SH-SY5Y (cell line): ENCODE data around the gene CYFIP2.

Source experiments
- GATA2 ChIP-seq: IDR thresholded peaks from 2 replicates; pipeline ENCODE4 v1.6.1; 2011; ENCODE audit warnings: mild to moderate bottlenecking, low read depth, low read length
- GATA3 ChIP-seq: IDR thresholded peaks from 2 replicates; pipeline ENCODE4 v1.6.1; 2011; ENCODE audit warnings: low read depth, mild to moderate bottlenecking, low read length, moderate library complexity

Gene CYFIP2

DNA sequence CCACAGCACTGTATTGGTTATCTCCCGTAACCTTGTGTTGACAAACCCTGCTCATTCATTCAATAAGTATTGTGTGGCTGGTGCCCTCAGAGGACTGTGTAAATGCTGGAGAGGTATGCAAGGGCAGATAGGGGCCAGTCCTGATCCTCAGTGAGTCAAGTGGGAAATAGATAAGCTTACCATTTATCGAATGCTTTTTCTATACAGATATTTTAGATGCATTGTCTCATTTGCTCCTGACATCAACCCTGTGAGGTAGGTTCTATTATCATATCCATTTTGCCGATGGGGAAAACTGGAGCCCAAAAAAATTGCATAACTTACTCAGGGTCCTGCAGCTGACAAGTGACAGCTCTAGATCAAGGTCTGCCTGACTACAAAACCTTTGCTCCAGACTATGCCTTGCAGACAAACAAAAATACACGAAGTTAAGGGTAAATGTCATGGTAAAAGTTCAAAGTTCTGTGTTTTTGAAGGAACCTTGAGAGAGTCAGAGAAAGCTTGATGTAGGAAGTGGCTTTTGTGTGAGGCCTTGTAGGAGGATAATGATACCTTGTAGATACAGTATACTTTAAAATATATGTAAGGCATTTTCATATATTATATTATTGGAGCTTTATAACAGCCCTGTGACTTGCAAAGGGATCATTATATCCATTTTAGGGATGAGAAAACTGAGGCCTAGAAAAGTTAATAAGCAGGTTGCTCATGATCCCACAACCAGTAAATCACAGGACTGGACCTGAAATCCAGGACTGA lies 22.7 kb downstream of the CYFIP2 start:
- no peak for TF ChIP-seq GATA3
- TF ChIP-seq GATA2 = no peak

GRCh38 chr5:157289164-157289819 lies 23.4 kb downstream of the CYFIP2 start:
- TF ChIP-seq GATA2 (peak; percentile 84), GATA3 (peak; percentile 69)

DNA sequence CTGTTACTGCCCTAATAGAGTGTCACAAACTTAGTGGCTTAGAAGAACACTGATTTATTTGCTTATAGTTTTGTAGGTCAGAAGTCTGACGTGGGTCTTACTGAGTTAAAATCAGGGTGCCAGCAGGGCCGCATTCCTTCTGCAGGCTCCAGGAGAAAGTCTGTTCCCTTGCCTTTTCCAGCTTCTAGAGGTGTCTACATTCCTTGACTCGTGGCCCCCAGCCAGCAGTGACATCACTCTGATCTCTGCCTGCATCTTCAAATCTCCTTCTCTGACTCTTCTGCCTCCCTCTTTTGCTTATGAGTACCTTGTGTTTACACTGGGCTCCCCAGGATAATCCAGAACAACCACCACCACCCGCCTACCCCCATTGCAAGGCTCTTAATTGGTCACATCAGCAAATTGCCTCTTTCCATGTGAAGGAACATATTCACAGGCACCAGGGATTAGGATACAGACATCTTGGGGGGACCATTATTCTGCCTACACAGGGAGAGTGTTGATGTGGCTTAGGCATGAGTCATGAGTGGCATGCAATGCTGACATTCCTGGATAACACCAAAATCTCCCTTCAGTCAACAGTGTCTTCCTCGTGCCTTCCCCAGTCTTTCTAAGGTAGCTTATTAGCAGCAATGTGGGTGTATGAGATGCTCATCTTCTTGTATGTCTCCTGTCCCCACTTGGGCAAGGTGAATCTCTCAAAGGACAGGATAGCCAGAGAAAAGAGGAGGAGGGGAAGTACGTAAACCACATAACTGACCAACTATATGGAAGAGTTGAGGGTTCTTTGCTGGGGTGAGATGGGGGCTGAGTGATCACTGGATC lies 24.4 kb downstream of the CYFIP2 start:
- TF ChIP-seq GATA3 (no peak), GATA2 (no peak)

DNA sequence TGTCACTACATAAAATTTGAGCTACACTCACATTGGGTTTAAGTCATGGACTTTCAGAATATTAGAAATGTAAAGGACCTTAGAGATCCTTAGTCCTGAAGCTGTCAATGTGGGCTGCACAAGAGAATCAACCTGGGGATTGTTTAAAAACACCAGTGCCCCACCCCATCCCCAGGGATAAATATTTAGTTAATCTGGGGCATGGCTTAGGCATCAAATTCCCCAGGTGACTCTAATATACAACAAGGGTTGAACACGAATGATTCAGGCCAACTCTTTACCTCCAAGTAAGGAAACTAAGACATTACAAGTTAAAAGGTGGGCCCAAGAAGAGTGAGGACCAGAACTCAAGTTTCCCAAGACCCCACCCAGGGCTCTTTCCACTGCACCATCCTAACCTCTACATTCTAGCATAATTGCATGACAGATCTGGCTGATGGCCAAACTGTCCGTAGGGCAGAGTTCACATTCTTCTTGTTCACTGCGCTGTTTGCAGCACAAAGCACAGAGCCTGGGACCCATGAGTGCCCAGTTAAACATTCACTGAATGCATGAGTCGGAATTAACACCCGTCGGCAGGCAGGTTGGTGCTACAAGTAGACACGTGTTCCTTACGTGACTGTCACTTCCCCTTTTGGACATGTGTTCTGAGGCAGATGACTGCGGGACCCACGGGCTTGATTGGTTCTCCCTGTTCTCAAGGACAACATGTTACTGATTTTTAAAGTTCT lies 25.2 kb downstream of the CYFIP2 start:
- no peak for TF ChIP-seq GATA3
- TF ChIP-seq GATA2 = no peak

DNA sequence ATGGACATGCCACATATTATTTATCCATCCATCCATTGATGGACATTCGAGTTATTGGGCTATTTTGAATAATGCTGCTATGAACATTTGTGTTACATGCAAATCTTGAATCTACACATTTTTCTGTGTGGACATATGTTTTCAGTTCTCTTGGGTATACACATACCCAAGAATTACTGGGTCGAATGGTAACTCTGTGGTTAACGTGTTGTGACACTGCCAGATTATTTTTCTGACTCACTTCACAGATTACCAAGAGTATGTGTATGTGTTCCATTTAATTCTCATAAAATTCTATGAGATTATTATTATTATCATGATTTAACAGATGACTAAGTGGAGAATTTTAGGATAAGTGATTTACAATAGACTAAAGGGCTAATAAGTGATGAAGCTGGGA lies 26.7 kb downstream of the CYFIP2 start:
- no peak for TF ChIP-seq GATA2
- TF ChIP-seq GATA3 = no peak

GRCh38 chr5:157294407-157295091 lies 28.6 kb downstream of the CYFIP2 start:
- TF ChIP-seq GATA3 (no peak), GATA2 (no peak)

GRCh38 chr5:157295247-157295646 lies 29.3 kb downstream of the CYFIP2 start:
- TF ChIP-seq GATA2 (no peak), GATA3 (no peak)

DNA sequence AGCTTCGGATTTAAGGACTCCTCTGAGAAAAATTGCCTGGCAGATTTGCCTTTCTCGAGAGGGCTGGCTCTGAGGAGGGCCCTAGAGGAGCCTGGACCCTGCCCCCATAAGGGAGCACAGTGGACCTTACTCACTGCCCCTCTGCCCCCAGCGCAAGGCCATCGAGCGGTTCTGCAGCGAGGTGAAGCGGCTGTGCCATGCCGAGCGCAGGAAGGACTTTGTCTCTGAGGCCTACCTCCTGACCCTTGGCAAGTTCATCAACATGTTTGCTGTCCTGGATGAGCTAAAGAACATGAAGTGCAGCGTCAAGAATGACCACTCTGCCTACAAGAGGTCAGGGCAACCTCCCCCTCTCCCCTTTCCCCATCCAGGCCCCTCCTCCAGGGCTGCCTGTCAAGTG lies 34.6 kb downstream of the CYFIP2 start:
- no peak for TF ChIP-seq GATA3
- TF ChIP-seq GATA2 = no peak

DNA sequence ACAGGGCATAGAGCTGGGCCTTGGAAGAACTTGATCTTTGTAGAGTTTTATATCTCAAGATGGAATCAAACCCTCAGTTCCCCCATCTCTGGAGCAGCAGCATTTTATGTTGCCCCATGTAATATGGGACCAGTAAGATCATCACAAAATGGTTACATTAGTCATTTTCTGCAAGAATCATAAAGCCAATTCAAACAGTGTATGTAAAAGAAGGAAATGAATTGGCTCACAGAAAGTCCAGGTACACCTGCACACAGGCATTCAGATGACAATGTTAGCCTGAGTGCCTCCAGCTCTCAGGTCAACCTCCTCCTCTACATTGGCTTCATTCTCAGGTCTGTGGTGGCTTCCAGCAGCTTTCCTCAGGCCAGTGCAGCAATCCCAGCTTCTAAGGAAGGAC lies 35.1 kb downstream of the CYFIP2 start:
- TF ChIP-seq GATA3 = no peak
- TF ChIP-seq GATA2 = no peak

GRCh38 chr5:157303023-157303422 lies 37.1 kb downstream of the CYFIP2 start:
- TF ChIP-seq GATA2 (no peak), GATA3 (no peak)

DNA sequence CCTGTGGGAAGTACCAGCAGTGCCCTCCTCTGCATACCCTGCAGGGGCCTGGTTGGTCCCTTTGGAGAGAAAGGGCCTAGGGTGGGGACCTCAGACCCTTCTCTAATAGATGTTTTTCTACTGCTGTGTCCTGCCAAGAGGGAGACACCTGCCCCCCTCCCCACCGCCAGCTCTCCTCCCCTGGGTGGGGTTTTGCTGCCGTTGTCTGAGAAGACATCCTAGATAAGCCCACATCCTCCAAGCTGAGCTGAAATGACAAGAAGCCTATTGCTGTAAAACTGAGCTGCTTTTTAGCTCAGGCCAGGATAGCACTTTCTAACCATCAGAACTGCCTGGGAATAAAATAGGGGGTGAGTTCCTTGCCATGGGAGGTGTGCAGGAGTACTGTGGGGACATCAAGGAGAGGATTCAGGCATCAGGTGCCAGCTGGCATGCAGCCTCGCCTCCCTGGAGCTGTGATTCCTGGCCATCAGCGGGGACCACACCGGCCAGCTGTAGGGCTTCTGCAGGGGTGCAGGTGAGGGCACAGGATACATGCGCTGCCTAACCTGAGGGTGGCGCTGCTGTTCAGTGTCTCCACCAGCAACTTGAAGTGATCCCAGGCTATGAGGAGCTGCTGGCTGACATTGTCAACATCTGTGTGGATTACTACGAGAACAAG lies 37.9 kb downstream of the CYFIP2 start:
- TF ChIP-seq GATA3 = no peak
- no peak for TF ChIP-seq GATA2

DNA sequence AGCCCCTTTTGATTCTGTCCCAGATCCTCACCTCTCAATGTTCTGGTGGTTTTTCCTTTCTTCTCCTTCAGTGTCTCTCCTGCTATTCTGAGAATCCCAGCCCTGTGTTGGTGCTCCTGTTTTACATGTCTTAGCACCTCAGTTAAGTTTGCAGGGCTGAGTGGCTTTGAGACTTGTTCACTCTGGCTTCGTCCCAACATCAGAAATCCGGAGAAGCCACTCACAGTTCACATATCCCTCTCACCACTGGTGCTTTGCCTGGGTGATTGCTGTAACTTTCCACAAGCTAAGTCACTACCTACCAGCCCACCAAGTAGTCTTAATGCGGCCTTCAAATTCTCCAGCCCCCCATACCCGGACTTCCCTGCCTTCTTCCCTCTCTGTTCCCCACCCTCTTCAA lies 40.2 kb downstream of the CYFIP2 start:
- TF ChIP-seq GATA2 (no peak), GATA3 (no peak)
